Fibroblast of lung (primary cell): ENCODE results near the gene SLC22A4. TPM values are rescaled to one million over a fixed set of nuclear protein-coding genes. Genes with fewer than 3 reads are reported as not detected.

Source experiments
- DNase-seq, 2 donors: peaks; one replicate each; pipeline versions ENCODE4 v3.0.0 to v3.0.0-alpha.2; 2010; ENCODE audit warnings: low read depth in 2 of 2
- H2AFZ ChIP-seq: 2 replicates; pipeline ENCODE4 v1.5.1; 2012; ENCODE audit warnings: low read length, control low read depth, inconsistent platforms
- H3K27ac ChIP-seq: 2 replicates; pipeline ENCODE4 v1.5.1; 2011; ENCODE audit warnings: low read length, control low read depth; ENCODE audit not compliant: insufficient read depth
- H3K27me3 ChIP-seq: 2 replicates; pipeline ENCODE4 v1.5.1; 2011; ENCODE audit warnings: mild to moderate bottlenecking, low read length; ENCODE audit not compliant: control insufficient read depth, insufficient read depth
- H3K36me3 ChIP-seq: 2 replicates; pipeline ENCODE4 v1.5.1; 2011; ENCODE audit warnings: low read length; ENCODE audit not compliant: control insufficient read depth, insufficient read depth
- H3K4me1 ChIP-seq: 2 replicates; pipeline ENCODE4 v1.5.1; 2011; ENCODE audit warnings: low read length; ENCODE audit not compliant: control insufficient read depth, insufficient read depth; ENCODE audit errors: extremely low read depth
- H3K4me2 ChIP-seq: 2 replicates; pipeline ENCODE4 v1.5.1; 2011; ENCODE audit warnings: low read length, control low read depth; ENCODE audit not compliant: insufficient read depth; ENCODE audit errors: extremely low read depth
- H3K4me3 ChIP-seq, 4 experiments: fragments of 200-600 bp in 1 of 4; sonication (generic) in 1 of 4; replicated peaks in 1 of 4; 2 replicates each; pipeline ENCODE4 v1.5.1; 2011 to 2016; ENCODE audit warnings: low read length in 4 of 4, low read depth in 3 of 4, mild to moderate bottlenecking in 3 of 4, control low read depth in 2 of 4, inconsistent platforms in 1 of 4, mixed read lengths in 1 of 4; ENCODE audit not compliant: insufficient read depth in 1 of 4; ENCODE audit errors: control extremely low read depth in 1 of 4
- H3K79me2 ChIP-seq: 2 replicates; pipeline ENCODE4 v1.5.1; 2012; ENCODE audit warnings: mild to moderate bottlenecking, low read length, inconsistent platforms; ENCODE audit not compliant: control insufficient read depth, insufficient read depth
- H3K9ac ChIP-seq: 2 replicates; pipeline ENCODE4 v1.5.1; 2011; ENCODE audit warnings: mild to moderate bottlenecking, low read length, control low read depth; ENCODE audit not compliant: insufficient read depth
- H3K9me3 ChIP-seq: 2 replicates; pipeline ENCODE4 v1.5.1; 2012; ENCODE audit warnings: low read depth, low read length; ENCODE audit not compliant: control insufficient read depth, insufficient read depth
- H4K20me1 ChIP-seq: 2 replicates; pipeline ENCODE4 v1.5.1; 2011; ENCODE audit warnings: low read length; ENCODE audit not compliant: control insufficient read depth, insufficient read depth; ENCODE audit errors: extremely low read depth
- EZH2 ChIP-seq: IDR thresholded peaks from 2 replicates; pipeline ENCODE4 v1.5.1; 2012; ENCODE audit warnings: low read length, control low read depth, mild to moderate bottlenecking; ENCODE audit errors: missing control alignments
- polyA plus RNA-seq, 2 donors: library from polyadenylated mRNA; depleted of rRNA in 1 of 2; stranded (reverse) in 1 of 2; unstranded in 1 of 2; fragments of >200 nt; gene quantifications; 2 replicates each; pipeline ENCODE4 v1.2.1, GENCODE V29; 2011 to 2012; ENCODE audit warnings: missing spikeins in 1 of 2
- total RNA-seq: library from RNA; depleted of rRNA; stranded (reverse); fragments of >200 nt; gene quantifications from 2 replicates; pipeline ENCODE4 v1.2.1, GENCODE V29; 2014
- TF ChIP-seq, protein P1 (sequence below), 2 donors: IDR thresholded peaks in 1 of 2; conservative IDR thresholded peaks in 1 of 2; 1 replicate in 1 of 2; 2 replicates in 1 of 2; pipeline ENCODE4 v1.5.1; 2011 to 2012; ENCODE audit warnings: low read length in 2 of 2, control low read depth in 1 of 2, inconsistent platforms in 1 of 2, low read depth in 1 of 2, mild to moderate bottlenecking in 1 of 2

SLC22A4 gene
- total and polyA plus RNA-seq, 2 donors (not counting 1 experiment from before 2014, with no cell fraction given) = 1.1 to 4.1 TPM

DNA sequence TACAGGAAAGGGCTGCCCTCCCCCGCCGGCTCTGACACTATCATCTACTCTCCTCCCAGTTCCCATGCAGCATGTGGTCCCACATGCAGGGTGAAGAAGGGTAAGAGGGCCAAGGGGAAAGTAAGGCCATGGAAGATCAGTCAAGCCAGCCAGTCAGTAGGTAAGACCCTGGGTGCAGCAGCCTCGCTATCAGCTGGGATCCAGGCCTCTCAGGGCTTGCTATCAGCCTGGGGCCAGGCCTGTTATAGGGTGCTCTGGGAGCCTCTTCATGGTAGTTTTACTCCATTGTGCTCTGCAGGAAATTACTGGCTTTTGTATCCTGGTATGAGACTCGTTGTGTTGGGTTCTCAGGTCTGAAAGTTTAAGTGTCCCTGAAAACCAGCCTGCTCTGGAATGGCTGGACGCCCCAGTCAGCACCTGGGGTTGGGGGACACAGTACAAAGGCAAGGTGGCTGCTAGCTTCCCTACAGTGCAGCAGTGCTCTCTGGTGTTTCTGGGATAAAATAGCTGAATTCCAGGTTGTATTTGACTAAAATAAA is 21.4 kb downstream of the SLC22A4 start:
- Histone ChIP-seq H3K4me1 (no peaks in the 10 kb centered on the region), H3K9me3 (no peaks in the 10 kb centered on the region), H3K9ac (no peak overlapping the region), H3K36me3 (no peaks in the 10 kb centered on the region), H3K27me3 (no peaks in the 10 kb centered on the region), H3K4me3 (no peak overlapping the region), H3K79me2 (no peaks in the 10 kb centered on the region), H2AFZ (no peak overlapping the region), H3K4me2 (no peak overlapping the region), H4K20me1 (no peaks in the 10 kb centered on the region), H3K27ac (no peak overlapping the region)
- TF ChIP-seq, protein P1, sequence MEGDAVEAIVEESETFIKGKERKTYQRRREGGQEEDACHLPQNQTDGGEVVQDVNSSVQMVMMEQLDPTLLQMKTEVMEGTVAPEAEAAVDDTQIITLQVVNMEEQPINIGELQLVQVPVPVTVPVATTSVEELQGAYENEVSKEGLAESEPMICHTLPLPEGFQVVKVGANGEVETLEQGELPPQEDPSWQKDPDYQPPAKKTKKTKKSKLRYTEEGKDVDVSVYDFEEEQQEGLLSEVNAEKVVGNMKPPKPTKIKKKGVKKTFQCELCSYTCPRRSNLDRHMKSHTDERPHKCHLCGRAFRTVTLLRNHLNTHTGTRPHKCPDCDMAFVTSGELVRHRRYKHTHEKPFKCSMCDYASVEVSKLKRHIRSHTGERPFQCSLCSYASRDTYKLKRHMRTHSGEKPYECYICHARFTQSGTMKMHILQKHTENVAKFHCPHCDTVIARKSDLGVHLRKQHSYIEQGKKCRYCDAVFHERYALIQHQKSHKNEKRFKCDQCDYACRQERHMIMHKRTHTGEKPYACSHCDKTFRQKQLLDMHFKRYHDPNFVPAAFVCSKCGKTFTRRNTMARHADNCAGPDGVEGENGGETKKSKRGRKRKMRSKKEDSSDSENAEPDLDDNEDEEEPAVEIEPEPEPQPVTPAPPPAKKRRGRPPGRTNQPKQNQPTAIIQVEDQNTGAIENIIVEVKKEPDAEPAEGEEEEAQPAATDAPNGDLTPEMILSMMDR (conservative IDR thresholded peaks at IDR 0.05 in 1 of 2, IDR thresholded peaks at IDR 0.05 in 1 of 2; ENCODE audit: low read depth in 1 of 2, low read length in 2 of 2) = no peak
- no peak for TF ChIP-seq EZH2
- DNase-seq = no peak

DNA sequence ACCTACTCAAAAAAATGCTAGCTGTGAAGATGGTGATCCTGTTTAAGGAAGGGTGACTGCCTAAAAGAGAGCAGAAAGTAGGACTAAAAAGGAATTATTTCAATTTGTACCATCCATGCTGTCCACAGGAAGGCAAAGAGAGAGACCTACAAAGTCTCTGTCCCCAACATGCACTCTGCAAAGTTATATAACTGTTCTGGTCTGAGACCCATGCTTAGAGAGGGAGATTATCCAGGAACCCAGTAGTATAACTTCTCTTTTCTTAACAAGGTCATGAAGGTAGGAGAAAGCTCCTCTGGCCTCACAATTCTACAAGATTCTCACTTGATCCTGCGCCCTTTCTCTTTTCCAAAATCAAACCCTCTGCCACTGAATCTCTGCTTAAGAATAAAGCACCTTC is 25.8 kb downstream of the SLC22A4 start:
- H3K27me3 ChIP-seq = no peaks in the 10 kb centered on the region
- no peak overlapping the region for H3K4me2 ChIP-seq
- no peak overlapping the region for H3K9ac ChIP-seq
- H3K79me2 ChIP-seq = no peaks in the 10 kb centered on the region
- TF ChIP-seq, protein P1 (conservative IDR thresholded peaks at IDR 0.05 in 1 of 2, IDR thresholded peaks at IDR 0.05 in 1 of 2; ENCODE audit: low read depth in 1 of 2, low read length in 2 of 2) = no peak
- TF ChIP-seq EZH2 = no peak
- DNase-seq = no peak
- H2AFZ ChIP-seq = no peak overlapping the region
- no peaks in the 10 kb centered on the region for H4K20me1 ChIP-seq
- no peak overlapping the region for H3K4me3 ChIP-seq
- no peaks in the 10 kb centered on the region for H3K36me3 ChIP-seq
- no peaks in the 10 kb centered on the region for H3K9me3 ChIP-seq
- H3K4me1 ChIP-seq = no peaks in the 10 kb centered on the region
- no peak overlapping the region for H3K27ac ChIP-seq

DNA sequence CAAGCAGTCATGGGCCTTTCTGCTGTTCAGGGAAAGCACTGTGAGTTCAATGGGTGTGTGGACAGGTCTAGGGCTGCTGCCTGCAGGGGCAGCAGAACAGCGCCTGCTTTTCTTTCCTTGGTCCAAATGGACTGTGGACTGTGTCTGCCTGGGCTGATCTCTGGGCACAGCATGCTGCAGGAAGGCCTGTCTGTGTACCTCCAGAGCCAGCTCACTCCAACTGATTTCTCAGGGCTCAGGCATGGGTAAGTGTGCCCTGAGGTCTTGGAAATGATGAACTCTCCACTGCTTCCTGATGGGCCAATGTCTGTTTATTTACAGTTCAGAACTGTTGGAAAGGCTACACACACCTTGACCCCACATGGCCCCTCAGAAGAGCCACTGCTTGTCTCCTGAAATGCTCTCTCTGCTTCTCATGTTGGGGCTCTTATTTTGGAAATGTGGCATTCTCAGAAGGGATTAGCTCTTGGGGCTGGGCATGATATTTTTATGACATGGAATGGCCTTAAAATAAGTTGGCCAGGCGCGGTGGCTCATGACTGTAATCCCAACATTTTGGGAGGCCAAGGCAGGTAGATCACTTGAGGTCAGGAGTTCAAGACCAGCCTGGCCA is 27.0 kb downstream of the SLC22A4 start:
- H3K27me3 ChIP-seq = no peaks in the 10 kb centered on the region

More for the DNA sequence above, 27.0 kb downstream of the SLC22A4 start:
- Histone ChIP-seq H3K79me2 (no peaks in the 10 kb centered on the region), H3K27ac (no peak overlapping the region), H2AFZ (no peak overlapping the region), H3K4me1 (no peaks in the 10 kb centered on the region), H3K36me3 (no peaks in the 10 kb centered on the region), H3K9ac (no peak overlapping the region), H3K4me3 (no peak overlapping the region), H4K20me1 (no peaks in the 10 kb centered on the region), H3K9me3 (no peaks in the 10 kb centered on the region), H3K4me2 (no peak overlapping the region)
- TF ChIP-seq, protein P1 (conservative IDR thresholded peaks at IDR 0.05 in 1 of 2, IDR thresholded peaks at IDR 0.05 in 1 of 2; ENCODE audit: low read depth in 1 of 2, low read length in 2 of 2) = no peak
- TF ChIP-seq EZH2 = no peak
- no peak for DNase-seq
